HG03460 (cell line): ENCODE results near the gene PARD3.
A peak's percentile ranks its signal among the peaks of the same experiment; 100 is the strongest.
"Not testable (repeated sequence)": the region's sequence is repeated elsewhere in the genome, so short reads cannot be mapped to it uniquely, and the experiment has no call there.

Experiments
- ATAC-seq: cut with Tn5 transposase; IDR thresholded peaks from one replicate; pipeline ENCODE4 v1.9.1; 2021; ENCODE audit not compliant: unreplicated experiment

PARD3 gene

GRCh38 chr10:34815185-34816084, at the start of gene PARD3:
Gene PARD3 (minus strand): TSS chr10:34815296. CDS start chr10:34814995, 301 bp downstream.
- ATAC-seq: peak; percentile 57

GRCh38 chr10:34864149-34865067, 49.3 kb upstream of the PARD3 start:
- ATAC-seq: no peak

GRCh38 chr10:34862892-34863291, 47.8 kb upstream of the PARD3 start:
- ATAC-seq: no peak

- ATAC-seq: no peak
Observed at GRCh38 chr10:34861293-34862021, 46.4 kb upstream of the PARD3 start.

GRCh38 chr10:34859170-34859569, 44.1 kb upstream of the PARD3 start:
- ATAC-seq: no peak

- no peak for ATAC-seq
Observed at GRCh38 chr10:34858003-34858402, 42.9 kb upstream of the PARD3 start.

GRCh38 chr10:34854147-34854601, 39.1 kb upstream of the PARD3 start:
- ATAC-seq: no peak

- no peak for ATAC-seq
Observed at GRCh38 chr10:34853357-34853756, 38.3 kb upstream of the PARD3 start.

- no peak for ATAC-seq
Observed at GRCh38 chr10:34850558-34850957, 35.5 kb upstream of the PARD3 start.

GRCh38 chr10:34850036-34850435, 34.9 kb upstream of the PARD3 start:
- ATAC-seq: no peak

- no peak for ATAC-seq
Observed at GRCh38 chr10:34845070-34845469, 30.0 kb upstream of the PARD3 start.

- ATAC-seq: no peak
Observed at GRCh38 chr10:34844448-34844847, 29.4 kb upstream of the PARD3 start.

GRCh38 chr10:34843470-34843869, 28.4 kb upstream of the PARD3 start:
- ATAC-seq: not testable (repeated sequence)

- no peak for ATAC-seq
Observed at GRCh38 chr10:34838366-34838900, 23.3 kb upstream of the PARD3 start.

- ATAC-seq: peak; percentile 77
Observed at GRCh38 chr10:34835908-34836508, 20.9 kb upstream of the PARD3 start.

GRCh38 chr10:34834274-34834673, 19.2 kb upstream of the PARD3 start:
- no peak for ATAC-seq

- no peak for ATAC-seq
Observed at GRCh38 chr10:34830217-34830822, 15.2 kb upstream of the PARD3 start.

GRCh38 chr10:34826857-34827766, 12.0 kb upstream of the PARD3 start:
- ATAC-seq: no peak

GRCh38 chr10:34826221-34826620, 11.1 kb upstream of the PARD3 start:
- no peak for ATAC-seq
